H1 (cell line): ENCODE results near the gene CDC37. TPM values are rescaled to one million over a fixed set of nuclear protein-coding genes. Genes with fewer than 3 reads are reported as not detected.

ENCODE experiments used
- CTCF ChIA-PET: fragments of 300-600 bp; sonication (Branson Sonifier 250); formaldehyde crosslinking; loops from one replicate; lab custom pipeline; 2021; ENCODE audit not compliant: partially characterized antibody; lab: Charles Lee
- POLR2A ChIA-PET: fragments of 300-600 bp; sonication (Branson Sonifier 250); formaldehyde crosslinking; loops from one replicate; lab custom pipeline; 2021; ENCODE audit warnings: inconsistent platforms; ENCODE audit not compliant: partially characterized antibody; lab: Charles Lee
- DNase-seq, 2 experiments: peaks; one replicate each; pipeline versions ENCODE4 v3.0.0 to v3.0.0-alpha.2; 2010 to 2022; ENCODE audit warnings: low spot score in 2 of 2, low read depth in 1 of 2, mixed read lengths in 1 of 2
- FAIRE-seq: peaks from 2 replicates; lab custom pipeline; 2011; peaks lifted over from hg19 to GRCh38; lab: Jason Lieb, UNC
- H2AFZ ChIP-seq: 2 replicates; pipeline ENCODE4 v1.8.1; 2012; ENCODE audit warnings: low read length, inconsistent platforms
- H2AK5ac ChIP-seq: 2 replicates; pipeline ENCODE4 v1.6.1; 2013; ENCODE audit warnings: low read depth, low read length
- H2BK120ac ChIP-seq: replicated peaks from 2 replicates; pipeline ENCODE3; 2013; ENCODE audit warnings: low read depth, low read length, inconsistent platforms
- H2BK12ac ChIP-seq: 2 replicates; pipeline ENCODE4 v1.6.1; 2013; ENCODE audit warnings: low read depth, low read length
- H2BK15ac ChIP-seq: 2 replicates; pipeline ENCODE4 v1.6.1; 2013; ENCODE audit warnings: low read length
- H2BK20ac ChIP-seq: 2 replicates; pipeline ENCODE4 v1.6.1; 2013; ENCODE audit warnings: low read length
- H2BK5ac ChIP-seq: 2 replicates; pipeline ENCODE4 v1.6.1; 2013; ENCODE audit warnings: low read depth, low read length
- H3K14ac ChIP-seq: 2 replicates; pipeline ENCODE4 v1.6.1; 2013; ENCODE audit warnings: inconsistent platforms; ENCODE audit not compliant: insufficient read length
- H3K18ac ChIP-seq: 2 replicates; pipeline ENCODE4 v1.6.1; 2013; ENCODE audit warnings: low read length; ENCODE audit errors: extremely low read depth
- H3K23ac ChIP-seq: 2 replicates; pipeline ENCODE4 v1.6.1; 2013; ENCODE audit warnings: inconsistent platforms; ENCODE audit not compliant: insufficient read length
- H3K23me2 ChIP-seq: 2 replicates; pipeline ENCODE4 v1.6.1; 2013; ENCODE audit warnings: low read depth, low read length
- H3K27ac ChIP-seq: 2 replicates; pipeline ENCODE4 v1.6.1; 2011; ENCODE audit warnings: low read depth, low read length, inconsistent platforms
- H3K27me3 ChIP-seq, 4 experiments: replicated peaks in 1 of 4; 1 replicate in 1 of 4; 2 replicates in 3 of 4; pipeline versions ENCODE4 v1.6.1 to v1.8.1; 2011 to 2013; ENCODE audit warnings: low read length in 3 of 4, mild to moderate bottlenecking in 3 of 4, inconsistent platforms in 2 of 4, mixed read lengths in 2 of 4, moderate library complexity in 1 of 4; ENCODE audit not compliant: control insufficient read depth in 3 of 4, insufficient read depth in 3 of 4; ENCODE audit errors: extremely low read depth in 1 of 4
- H3K36me3 ChIP-seq, 4 experiments: 2 replicates each; pipeline versions ENCODE4 v1.6.1 to v1.8.1; 2011 to 2013; ENCODE audit warnings: mild to moderate bottlenecking in 4 of 4, low read length in 3 of 4, moderate library complexity in 2 of 4, control low read depth in 1 of 4, inconsistent platforms in 1 of 4; ENCODE audit not compliant: insufficient read depth in 4 of 4, control insufficient read depth in 2 of 4
- H3K4ac ChIP-seq: replicated peaks from 2 replicates; pipeline ENCODE3; 2013; ENCODE audit warnings: low read length, low read depth, mixed read lengths, inconsistent platforms; ENCODE audit not compliant: insufficient read length
- H3K4me1 ChIP-seq, 4 experiments: replicated peaks in 1 of 4; 1 replicate in 1 of 4; 2 replicates in 3 of 4; pipeline versions ENCODE4 v1.6.1 to v1.8.1; 2011 to 2013; ENCODE audit warnings: low read length in 3 of 4, inconsistent platforms in 2 of 4, mixed read lengths in 1 of 4; ENCODE audit not compliant: insufficient read depth in 4 of 4, control insufficient read depth in 3 of 4
- H3K4me2 ChIP-seq, 2 experiments: 2 replicates each; pipeline versions ENCODE4 v1.6.1 to v1.8.1; 2011 to 2013; ENCODE audit warnings: low read depth in 2 of 2, low read length in 2 of 2, control low read depth in 1 of 2, inconsistent platforms in 1 of 2, mild to moderate bottlenecking in 1 of 2; ENCODE audit not compliant: insufficient read depth in 1 of 2
- H3K4me3 ChIP-seq, 4 experiments: fragments of 200-600, 300-600 bp in 1 of 4; sonication (generic), shearing (Covaris generic), sonication (Bioruptor Twin) in 1 of 4; 2 replicates each; pipeline versions ENCODE4 v1.5.1 to v1.8.1; 2011 to 2016; ENCODE audit warnings: low read length in 4 of 4, low read depth in 3 of 4, control low read depth in 2 of 4, inconsistent platforms in 2 of 4, mild to moderate bottlenecking in 2 of 4, mixed read lengths in 1 of 4, moderate library complexity in 1 of 4; ENCODE audit not compliant: insufficient read depth in 2 of 4; ENCODE audit errors: extremely low read depth in 1 of 4
- H3K56ac ChIP-seq: replicated peaks from 2 replicates; pipeline ENCODE3; 2013; ENCODE audit warnings: low read depth, mild to moderate bottlenecking, mixed read lengths, low read length, inconsistent platforms; ENCODE audit not compliant: insufficient read length
- H3K79me1 ChIP-seq: 2 replicates; pipeline ENCODE4 v1.6.1; 2013; ENCODE audit warnings: low read depth, low read length, control low read depth
- H3K79me2 ChIP-seq, 2 experiments: 2 replicates each; pipeline versions ENCODE4 v1.6.1 to v1.8.1; 2012 to 2013; ENCODE audit warnings: low read length in 2 of 2, mild to moderate bottlenecking in 2 of 2, inconsistent platforms in 1 of 2; ENCODE audit not compliant: insufficient read depth in 2 of 2, control insufficient read depth in 1 of 2
- H3K9ac ChIP-seq, 4 experiments: replicated peaks in 1 of 4; 1 replicate in 1 of 4; 2 replicates in 3 of 4; pipeline versions ENCODE4 v1.6.1 to v1.8.1; 2011 to 2013; ENCODE audit warnings: low read depth in 3 of 4, low read length in 3 of 4, control low read depth in 2 of 4, mild to moderate bottlenecking in 2 of 4, moderate library complexity in 2 of 4, inconsistent platforms in 1 of 4; ENCODE audit errors: extremely low read depth in 1 of 4
- H3K9me3 ChIP-seq, 2 experiments: 2 replicates each; pipeline versions ENCODE4 v1.6.1 to v1.8.1; 2012 to 2013; ENCODE audit warnings: mild to moderate bottlenecking in 2 of 2, moderate library complexity in 2 of 2, control low read depth in 1 of 2, inconsistent platforms in 1 of 2, low read depth in 1 of 2, low read length in 1 of 2, mixed read lengths in 1 of 2; ENCODE audit not compliant: insufficient read depth in 2 of 2
- H4K20me1 ChIP-seq, 2 experiments: replicated peaks in 1 of 2; 2 replicates each; pipeline versions ENCODE3 to v1.8.1; 2011 to 2013; ENCODE audit warnings: inconsistent platforms in 2 of 2, low read length in 2 of 2, mild to moderate bottlenecking in 1 of 2; ENCODE audit not compliant: insufficient read depth in 2 of 2, control insufficient read depth in 1 of 2
- H4K5ac ChIP-seq: 2 replicates; pipeline ENCODE4 v1.6.1; 2013; ENCODE audit warnings: low read length, low read depth, mixed read lengths, inconsistent platforms; ENCODE audit not compliant: insufficient read length
- H4K8ac ChIP-seq: 2 replicates; pipeline ENCODE4 v1.8.0; 2013; ENCODE audit warnings: mild to moderate bottlenecking, moderate library complexity, low read length, inconsistent platforms; ENCODE audit not compliant: insufficient read depth; ENCODE audit errors: extremely low read depth
- H4K91ac ChIP-seq: replicated peaks from 2 replicates; pipeline ENCODE3; 2013; ENCODE audit warnings: low read length, mixed read lengths, inconsistent platforms; ENCODE audit not compliant: insufficient read length
- KDM4A ChIP-seq: IDR thresholded peaks from one replicate; pipeline ENCODE4 v1.7.1; 2012; ENCODE audit warnings: low read depth, mild to moderate bottlenecking, moderate library complexity, low read length, inconsistent platforms; ENCODE audit not compliant: severe bottlenecking
- WGBS, 2 experiments: shearing (Covaris generic) in 1 of 2; methylation state at CpG; one replicate each; pipeline versions ENCODE4 v1.1.6 to v1.1.7; 2013 to 2015; ENCODE audit warnings: low lambda C conversion rate in 2 of 2, mixed read lengths in 2 of 2, inconsistent platforms in 1 of 2, low coverage in 1 of 2, missing lambda C conversion rate in 1 of 2; ENCODE audit not compliant: insufficient replicate concordance in 2 of 2, insufficient coverage in 1 of 2, insufficient read length in 1 of 2; ENCODE audit errors: extremely low coverage in 1 of 2, missing lambda C conversion rate in 1 of 2; 5-methylcytosine and 5-hydroxymethylcytosine counted together
- polyA plus RNA-seq, 7 experiments: library from polyadenylated mRNA; depleted of rRNA in 3 of 7; stranded (reverse) in 5 of 7; unstranded in 2 of 7; fragments of >200 nt in 5 of 7; fragments of 200-250 nt in 2 of 7; gene quantifications; 1 replicate in 5 of 7; 2 replicates in 1 of 7; 4 replicates in 1 of 7; pipeline versions ENCODE4 v1.2.1 to v1.2.3, GENCODE V29; 2011 to 2013; ENCODE audit warnings: missing spikeins in 2 of 7, mixed read lengths in 2 of 7
- total RNA-seq: library from RNA; stranded (reverse); fragmentation: NEBNext Ultra II Directional; extraction: Animal tissue kit (Norgen Biotek cat#: 25700); gene quantifications from 2 replicates; pipeline ENCODE4 v1.2.1, GENCODE V29; 2021

CDC37 gene
- total and polyA plus RNA-seq, 2 of the 8 experiments (the other 6 are each of a cell fraction or from before 2014, with no cell fraction given): 162 to 181 TPM

DNA sequence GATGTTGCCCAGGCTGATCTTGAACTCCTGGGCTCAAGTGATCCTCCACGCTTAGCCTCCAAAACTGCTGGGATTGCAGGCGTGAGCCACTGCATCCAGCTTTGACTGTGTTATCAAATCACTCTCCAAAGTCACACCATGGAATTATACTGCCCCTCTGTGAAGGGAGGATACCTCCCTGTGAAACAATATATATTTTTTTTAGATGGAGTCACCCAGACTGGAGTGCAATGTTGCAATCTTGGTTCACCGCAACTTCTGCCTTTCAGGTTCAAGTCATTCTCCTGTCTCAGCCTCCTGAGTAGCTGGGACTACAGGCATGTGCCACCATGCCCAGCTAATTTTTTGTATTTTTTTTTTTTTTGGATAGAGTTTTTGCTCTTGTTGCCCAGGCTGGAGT, 30.7 kb downstream of the CDC37 start:
- Histone ChIP-seq H3K56ac (no peak overlapping the region), H2BK12ac (no peak overlapping the region), H4K20me1 (no peaks in the 10 kb centered on the region), H2BK5ac (no peak overlapping the region), H3K4me2 (no peak overlapping the region), H3K18ac (no peak overlapping the region), H4K8ac (no peak overlapping the region), H2BK120ac (no peak overlapping the region), H3K23me2 (peaks cover 6% of the 10 kb centered on the region; the same call in 1 of the 2 replicates), H3K9me3 (no peaks in the 10 kb centered on the region), H3K79me2 (no peaks in the 10 kb centered on the region), H2AFZ (no peak overlapping the region), H3K4me3 (no peak overlapping the region), H3K4me1 (no peaks in the 10 kb centered on the region), H3K23ac (no peak overlapping the region), H2BK20ac (no peak overlapping the region), H3K79me1 (no peaks in the 10 kb centered on the region), H2AK5ac (no peak overlapping the region), H3K9ac (no peak overlapping the region), H3K27ac (no peak overlapping the region), H3K27me3 (no peaks in the 10 kb centered on the region), H2BK15ac (no peak overlapping the region), H4K91ac (no peak overlapping the region), H3K4ac (no peak overlapping the region), H4K5ac (no peak overlapping the region), H3K14ac (no peak overlapping the region), H3K36me3 (peaks cover 0 to 8% (median 2%) of the 10 kb centered on the region in 4 experiments; a peak in 3 of 8 replicates)
- CTCF ChIA-PET: interaction anchor here (2.5 to 8.1 kb wide), 2 partner anchors 8 to 17 kb away, joined by 7 to 47 read pairs; partner anchors contain the start of gene TYK2
- FAIRE-seq: no peak
- no peak for DNase-seq
- POLR2A ChIA-PET: interaction anchor here (1.4 kb wide), 1 partner anchor 13 kb away, joined by 3 read pairs; no protein-coding TSS in a partner anchor
- TF ChIP-seq KDM4A: no peak
- WGBS, 2 experiments: 92% methylated on average over 3 of the region's 3 CpGs; no CpG with 5 or more reads in 1 of the 2 experiments
